Retinal pigment epithelial cell (primary cell): ENCODE results near the gene EIF1B.
"Not testable (repeated sequence)": the region's sequence is repeated elsewhere in the genome, so short reads cannot be mapped to it uniquely, and the experiment has no call there.

ENCODE experiments used
- DNase-seq: peaks from one replicate; pipeline ENCODE4 v3.0.0-alpha.2; 2010; ENCODE audit warnings: low read depth
- H3K4me3 ChIP-seq: 2 replicates; pipeline ENCODE4 v1.5.1; 2011; ENCODE audit warnings: mild to moderate bottlenecking, low read length, control low read depth, moderate library complexity
- CTCF ChIP-seq: conservative IDR thresholded peaks from 2 replicates; pipeline ENCODE4 v1.5.1; 2011; ENCODE audit warnings: low read depth, low read length, control low read depth, inconsistent platforms

EIF1B gene

GRCh38 chr3:40278791-40279190, 30.7 kb upstream of the EIF1B start:
- no peak overlapping the region for H3K4me3 ChIP-seq
- no peak for DNase-seq
- no peak for TF ChIP-seq CTCF

DNA sequence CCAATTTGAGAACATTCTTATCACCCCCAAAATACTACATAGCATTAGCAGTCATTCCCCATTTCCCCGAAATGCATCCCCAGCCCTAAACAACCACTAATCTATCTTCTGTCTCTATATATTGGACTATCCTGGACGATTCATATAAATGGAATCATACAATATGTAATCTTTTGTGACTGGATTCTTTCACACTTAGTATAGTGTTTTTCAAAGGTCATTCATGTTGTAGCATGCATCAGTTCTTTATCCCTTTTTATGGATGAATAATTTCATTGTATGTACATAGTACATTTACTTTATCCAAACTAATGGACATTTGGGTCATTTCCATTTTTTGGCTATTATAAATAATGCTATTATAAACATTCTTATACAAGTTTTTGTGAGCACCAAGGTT, 27.5 kb upstream of the EIF1B start:
- DNase-seq: no peak
- no peak overlapping the region for H3K4me3 ChIP-seq
- TF ChIP-seq CTCF: no peak

DNA sequence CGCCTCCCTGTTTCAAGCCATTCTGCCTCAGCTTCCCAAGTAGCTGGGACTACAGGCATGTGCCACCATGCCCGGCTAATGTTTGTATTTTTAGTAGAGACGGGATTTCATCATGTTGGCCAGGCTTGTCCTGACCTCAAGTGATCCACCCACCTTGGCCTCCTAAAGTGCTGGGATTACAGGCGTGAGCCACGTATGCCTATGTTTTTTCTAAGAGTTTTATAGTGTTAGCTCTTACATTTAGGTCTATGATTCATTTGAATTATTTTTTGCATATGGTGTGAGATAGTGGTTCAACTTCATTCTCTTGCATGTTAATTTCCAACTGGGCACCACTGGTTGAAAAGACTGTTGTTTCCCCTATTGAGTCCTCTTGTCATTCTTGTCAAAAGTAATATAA, 26.4 kb upstream of the EIF1B start:
- not testable (repeated sequence) for DNase-seq, H3K4me3 ChIP-seq

DNA sequence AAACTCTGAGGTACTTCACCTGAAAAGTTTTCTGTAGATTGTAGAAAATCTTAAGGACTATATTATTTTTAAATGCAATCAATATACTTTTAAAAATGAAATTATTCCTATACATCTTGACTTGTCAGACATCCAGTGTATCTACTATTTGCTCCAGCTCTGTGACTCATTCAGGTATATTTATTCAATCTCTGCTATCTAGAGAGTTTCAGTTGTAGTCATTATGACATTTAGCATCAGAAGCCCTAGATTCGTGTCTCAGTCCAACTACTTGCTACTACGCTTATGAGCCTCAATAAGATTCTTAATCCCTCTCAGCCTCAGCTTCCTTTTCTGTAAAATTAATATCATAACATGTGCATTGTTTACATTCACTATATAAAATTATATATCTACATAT, 22.3 kb upstream of the EIF1B start:
- H3K4me3 ChIP-seq: no peak overlapping the region
- no peak for TF ChIP-seq CTCF
- DNase-seq: no peak

DNA sequence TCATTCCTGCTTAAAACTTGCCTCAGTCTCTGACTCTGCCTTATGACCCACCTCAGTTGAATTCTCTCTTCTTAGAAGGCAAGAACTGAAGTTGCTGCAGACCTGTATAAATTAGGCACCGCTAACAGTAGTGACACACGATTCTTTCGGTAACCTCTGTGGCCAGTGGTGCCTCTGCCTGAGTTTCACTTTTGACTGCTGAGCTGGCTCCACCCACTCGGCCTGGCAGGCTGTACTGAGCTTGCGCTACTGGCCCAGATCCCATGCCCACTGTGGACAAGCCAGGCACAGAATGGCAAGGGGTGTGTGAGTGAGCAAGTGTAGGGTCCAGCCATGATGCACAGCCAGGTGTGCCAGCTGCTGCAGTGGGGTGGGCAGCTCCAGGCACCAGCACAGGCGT, 19.1 kb upstream of the EIF1B start:
- DNase-seq: no peak
- H3K4me3 ChIP-seq: no peak overlapping the region
- TF ChIP-seq CTCF: no peak

- no peak for TF ChIP-seq CTCF
These were observed 18.0 kb upstream of the EIF1B start for GRCh38 chr3:40291471-40291870.

GRCh38 chr3:40292637-40293349, 16.7 kb upstream of the EIF1B start:
- TF ChIP-seq CTCF: no peak
- no peak for DNase-seq
- no peak overlapping the region for H3K4me3 ChIP-seq

More at GRCh38 chr3:40291471-40291870, 18.0 kb upstream of the EIF1B start:
- DNase-seq: no peak
- H3K4me3 ChIP-seq: no peak overlapping the region

DNA sequence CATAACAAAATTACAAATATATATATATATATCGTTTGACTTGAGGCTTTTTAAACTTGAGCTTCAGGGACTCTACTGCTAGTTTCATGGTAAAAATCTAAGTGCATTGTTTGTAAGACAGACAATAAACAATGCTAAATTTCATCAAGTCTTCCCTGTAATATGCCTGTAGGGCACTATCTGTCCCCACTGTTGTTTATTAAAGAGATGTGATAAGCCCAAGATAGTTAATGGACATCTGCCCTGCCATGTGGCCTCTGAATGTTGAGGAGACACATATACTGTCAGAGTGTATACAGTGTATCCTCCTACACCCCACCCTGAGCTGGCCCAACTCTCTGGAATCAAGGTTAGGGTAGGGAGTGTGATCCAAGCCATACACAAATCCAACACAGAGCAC, 15.1 kb upstream of the EIF1B start:
- TF ChIP-seq CTCF: no peak
- H3K4me3 ChIP-seq: no peak overlapping the region
- DNase-seq: no peak
